ENCODE data around the gene SLC17A5.

Gene SLC17A5

GRCh38 chr6:73606428-73606827, 47.4 kb downstream of the SLC17A5 start:
- in situ Hi-C loops (cut with HindIII; ENCODE audit: low pct_ligation_motif_present, low sequenced_read_pairs), result loop anchor here (25.0 kb wide), 1 partner anchor 94 kb away; the partner anchor contains the start of gene EEF1A1
- DNase-seq, result no peak
- Histone ChIP-seq H3K27ac (no peak overlapping the region), H3K4me3 (ENCODE audit: low read depth, low read length) (no peak overlapping the region), H3K27me3 (replicated peaks) (no peaks in the 10 kb centered on the region), H3K36me3 (replicated peaks) (peaks cover 13% of the 10 kb centered on the region)
- no peak for TF ChIP-seq CTCF (IDR thresholded peaks at IDR 0.05; ENCODE audit: low read depth, low read length, missing control alignments)

DNA sequence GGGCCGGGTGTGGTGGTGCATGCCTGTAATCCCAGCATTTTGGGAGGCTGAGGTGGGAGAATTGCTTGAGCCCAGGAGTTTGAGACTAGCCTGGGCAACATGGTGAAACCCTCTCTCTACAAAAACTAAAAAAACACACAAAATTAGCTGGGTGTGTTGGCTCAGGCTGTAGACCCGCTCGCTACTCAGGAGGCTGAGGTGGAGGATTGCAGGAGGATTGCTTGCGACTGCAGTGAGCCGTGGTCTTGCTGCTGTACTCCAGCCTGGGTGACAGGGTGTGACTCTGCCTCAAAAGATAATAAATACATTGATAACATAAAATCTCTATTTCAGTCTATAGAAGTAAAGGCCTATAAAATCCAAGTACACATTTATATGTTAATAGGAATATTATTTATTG, 49.3 kb downstream of the SLC17A5 start:
- no peak overlapping the region for H3K27ac ChIP-seq
- no peak overlapping the region for H3K4me3 ChIP-seq (ENCODE audit: low read depth, low read length)
- in situ Hi-C loops (cut with HindIII; ENCODE audit: low pct_ligation_motif_present, low sequenced_read_pairs), result loop anchor here (25.0 kb wide), 1 partner anchor 92 kb away; the partner anchor contains the start of gene EEF1A1
- no peaks in the 10 kb centered on the region for H3K27me3 ChIP-seq (replicated peaks)
- no peak for DNase-seq
- no peak for TF ChIP-seq CTCF (IDR thresholded peaks at IDR 0.05; ENCODE audit: low read depth, low read length, missing control alignments)
- peaks cover 13% of the 10 kb centered on the region for H3K36me3 ChIP-seq (replicated peaks)

GRCh38 chr6:73604020-73604419, 49.8 kb downstream of the SLC17A5 start:
- no peaks in the 10 kb centered on the region for H3K27me3 ChIP-seq (replicated peaks)
- no peak for DNase-seq
- no peak overlapping the region for H3K27ac ChIP-seq
- no peak for TF ChIP-seq CTCF (IDR thresholded peaks at IDR 0.05; ENCODE audit: low read depth, low read length, missing control alignments)
- in situ Hi-C loops (cut with HindIII; ENCODE audit: low pct_ligation_motif_present, low sequenced_read_pairs), result loop anchor here (25.0 kb wide), 1 partner anchor 92 kb away; the partner anchor contains the start of gene EEF1A1
- H3K36me3 ChIP-seq (replicated peaks), result peaks cover 12% of the 10 kb centered on the region
- H3K4me3 ChIP-seq (ENCODE audit: low read depth, low read length), result no peak overlapping the region

DNA sequence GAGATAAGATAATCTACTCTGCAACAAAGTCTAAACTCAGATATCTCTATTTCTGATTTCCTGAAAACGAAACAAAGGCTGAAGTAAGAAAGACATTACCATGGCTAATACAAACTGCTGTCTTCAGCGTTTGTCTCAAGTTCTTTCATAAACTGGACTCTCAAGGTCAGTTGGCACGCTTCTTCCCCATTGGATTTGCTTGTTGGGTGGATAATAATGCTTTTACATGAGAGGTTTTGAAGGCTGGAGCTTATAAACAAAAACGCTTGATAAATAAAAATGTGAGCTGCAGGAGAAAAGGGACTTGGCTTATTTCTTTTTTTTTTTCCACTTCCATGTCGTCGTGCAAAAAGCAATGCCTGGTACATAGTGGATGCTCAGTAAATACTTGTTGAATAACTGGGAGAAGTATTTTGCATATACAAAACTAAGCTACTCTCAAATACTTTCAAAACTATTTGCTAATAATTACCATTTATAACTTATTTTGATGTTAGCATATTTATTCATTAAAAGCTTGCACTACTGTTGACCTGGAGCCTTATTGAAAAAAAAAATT, 67.3 kb downstream of the SLC17A5 start:
- in situ Hi-C loops (cut with HindIII; ENCODE audit: low pct_ligation_motif_present, low sequenced_read_pairs), result no loop called here
- no peaks in the 10 kb centered on the region for H3K36me3 ChIP-seq (replicated peaks)
- peak overlapping the region; percentile 91 for H3K27ac ChIP-seq
- DNase-seq, result no peak
- no peak for TF ChIP-seq CTCF (IDR thresholded peaks at IDR 0.05; ENCODE audit: low read depth, low read length, missing control alignments)
- H3K27me3 ChIP-seq (replicated peaks), result no peaks in the 10 kb centered on the region
- H3K4me3 ChIP-seq (ENCODE audit: low read depth, low read length), result peak overlapping the region; percentile 17

DNA sequence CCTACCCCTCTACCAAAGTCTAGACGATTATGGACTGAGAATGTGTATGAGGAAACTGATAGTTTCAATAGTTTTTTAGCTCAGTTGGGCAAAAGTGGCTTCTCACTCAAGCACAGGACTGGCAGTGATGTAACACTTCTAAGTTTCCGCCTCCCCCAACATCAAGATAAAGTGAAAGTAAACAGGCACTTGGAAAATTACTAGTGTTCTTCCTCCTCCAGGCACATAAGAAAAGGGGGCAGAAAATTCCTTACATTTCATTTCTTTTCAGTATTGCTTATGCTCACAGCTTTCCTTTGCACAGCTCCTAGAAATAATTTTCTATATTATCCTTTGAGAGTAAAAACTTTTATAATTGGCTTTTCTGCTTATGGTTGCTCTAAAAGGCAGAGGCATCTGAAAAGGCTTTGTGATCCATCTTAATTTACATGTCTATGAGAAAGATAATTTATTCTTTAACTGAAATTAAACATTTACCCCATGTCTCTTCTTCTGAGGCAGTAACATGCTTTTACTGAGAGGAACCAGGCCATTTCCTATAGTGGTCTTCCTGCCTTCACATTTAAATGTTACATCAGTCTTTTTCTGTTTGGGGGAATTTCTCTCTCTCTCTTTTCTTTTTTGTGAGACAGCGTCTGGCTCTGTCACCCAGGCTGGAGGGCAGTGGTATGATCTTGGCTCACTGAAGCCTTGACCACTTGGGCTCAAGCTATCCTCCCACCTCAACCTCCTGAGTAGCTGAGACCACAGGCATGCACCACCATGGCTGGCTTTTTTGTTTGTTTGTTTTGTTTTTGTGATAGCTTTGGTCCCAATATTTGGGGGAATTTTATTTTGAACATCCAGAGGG, 68.0 kb downstream of the SLC17A5 start:
- DNase-seq, result peak; percentile 80
- in situ Hi-C loops (cut with HindIII; ENCODE audit: low pct_ligation_motif_present, low sequenced_read_pairs), result no loop called here
- no peaks in the 10 kb centered on the region for H3K27me3 ChIP-seq (replicated peaks)
- no peak for TF ChIP-seq CTCF (IDR thresholded peaks at IDR 0.05; ENCODE audit: low read depth, low read length, missing control alignments)
- peak overlapping the region; percentile 91 for H3K27ac ChIP-seq
- no peaks in the 10 kb centered on the region for H3K36me3 ChIP-seq (replicated peaks)
- H3K4me3 ChIP-seq (ENCODE audit: low read depth, low read length), result peak overlapping the region; percentile 22
